ENCODE measurements around the gene WSCD2. TPM values are rescaled to one million over a fixed set of nuclear protein-coding genes. Genes with fewer than 3 reads are reported as not detected.

WSCD2 gene
- total RNA-seq, 1 donor from 2014 or later: not detected

DNA sequence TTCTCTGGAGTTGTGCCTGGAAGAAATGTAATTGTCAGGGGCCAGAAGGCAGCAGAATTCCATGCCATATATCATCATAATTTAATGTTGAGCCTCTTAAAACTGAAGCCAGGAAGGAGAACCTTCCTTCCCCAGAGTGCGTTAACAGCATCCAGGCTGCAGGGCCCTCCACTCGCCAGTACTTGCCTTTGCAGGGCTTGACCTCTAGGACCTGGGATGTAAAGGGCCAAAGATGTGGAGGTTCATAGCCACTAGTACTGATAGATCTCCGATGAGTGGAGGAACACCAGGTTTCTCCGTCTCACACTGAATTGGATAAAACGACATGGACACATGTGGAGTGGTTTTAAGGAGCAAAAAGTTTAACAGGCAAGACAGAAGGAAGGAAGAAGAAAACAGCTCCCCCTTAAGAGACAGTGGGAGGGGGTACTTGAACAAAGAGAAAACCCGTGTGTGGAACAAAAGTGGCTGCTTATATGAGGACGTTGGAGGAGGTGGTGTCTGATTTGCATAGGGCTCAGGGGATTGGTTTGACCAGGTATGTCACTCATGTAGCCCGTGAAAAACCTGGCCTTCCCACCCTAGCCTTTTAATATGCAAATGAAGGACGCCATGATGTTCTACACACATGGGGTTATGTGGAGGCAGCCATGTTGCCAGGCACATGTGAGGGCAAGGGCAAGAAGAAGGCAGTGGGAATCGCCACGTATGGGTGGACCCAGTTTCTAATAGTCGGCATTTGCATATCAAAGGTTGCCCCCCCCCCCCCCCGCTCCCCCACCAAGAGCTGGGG lies 38.8 kb upstream of the WSCD2 start:
- H3K27ac Mint-ChIP-seq: no peak overlapping the region
- H3K9me3 Mint-ChIP-seq (ENCODE audit: low read depth): peaks cover 13% of the 10 kb centered on the region
- DNase-seq (ENCODE audit: low spot score, unreplicated experiment): no peak
- peaks cover 20% of the 10 kb centered on the region for H3K27me3 Mint-ChIP-seq
- peaks cover 9% of the 10 kb centered on the region for H3K4me1 Mint-ChIP-seq (ENCODE audit: low read depth)
- H3K4me3 Mint-ChIP-seq (ENCODE audit: low read depth): no peak overlapping the region
- H3K36me3 Mint-ChIP-seq (ENCODE audit: insufficient read depth): no peaks in the 10 kb centered on the region
- TF ChIP-seq, protein P1, sequence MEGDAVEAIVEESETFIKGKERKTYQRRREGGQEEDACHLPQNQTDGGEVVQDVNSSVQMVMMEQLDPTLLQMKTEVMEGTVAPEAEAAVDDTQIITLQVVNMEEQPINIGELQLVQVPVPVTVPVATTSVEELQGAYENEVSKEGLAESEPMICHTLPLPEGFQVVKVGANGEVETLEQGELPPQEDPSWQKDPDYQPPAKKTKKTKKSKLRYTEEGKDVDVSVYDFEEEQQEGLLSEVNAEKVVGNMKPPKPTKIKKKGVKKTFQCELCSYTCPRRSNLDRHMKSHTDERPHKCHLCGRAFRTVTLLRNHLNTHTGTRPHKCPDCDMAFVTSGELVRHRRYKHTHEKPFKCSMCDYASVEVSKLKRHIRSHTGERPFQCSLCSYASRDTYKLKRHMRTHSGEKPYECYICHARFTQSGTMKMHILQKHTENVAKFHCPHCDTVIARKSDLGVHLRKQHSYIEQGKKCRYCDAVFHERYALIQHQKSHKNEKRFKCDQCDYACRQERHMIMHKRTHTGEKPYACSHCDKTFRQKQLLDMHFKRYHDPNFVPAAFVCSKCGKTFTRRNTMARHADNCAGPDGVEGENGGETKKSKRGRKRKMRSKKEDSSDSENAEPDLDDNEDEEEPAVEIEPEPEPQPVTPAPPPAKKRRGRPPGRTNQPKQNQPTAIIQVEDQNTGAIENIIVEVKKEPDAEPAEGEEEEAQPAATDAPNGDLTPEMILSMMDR (IDR thresholded peaks at IDR 0.05; ENCODE audit: unreplicated experiment): no peak

DNA sequence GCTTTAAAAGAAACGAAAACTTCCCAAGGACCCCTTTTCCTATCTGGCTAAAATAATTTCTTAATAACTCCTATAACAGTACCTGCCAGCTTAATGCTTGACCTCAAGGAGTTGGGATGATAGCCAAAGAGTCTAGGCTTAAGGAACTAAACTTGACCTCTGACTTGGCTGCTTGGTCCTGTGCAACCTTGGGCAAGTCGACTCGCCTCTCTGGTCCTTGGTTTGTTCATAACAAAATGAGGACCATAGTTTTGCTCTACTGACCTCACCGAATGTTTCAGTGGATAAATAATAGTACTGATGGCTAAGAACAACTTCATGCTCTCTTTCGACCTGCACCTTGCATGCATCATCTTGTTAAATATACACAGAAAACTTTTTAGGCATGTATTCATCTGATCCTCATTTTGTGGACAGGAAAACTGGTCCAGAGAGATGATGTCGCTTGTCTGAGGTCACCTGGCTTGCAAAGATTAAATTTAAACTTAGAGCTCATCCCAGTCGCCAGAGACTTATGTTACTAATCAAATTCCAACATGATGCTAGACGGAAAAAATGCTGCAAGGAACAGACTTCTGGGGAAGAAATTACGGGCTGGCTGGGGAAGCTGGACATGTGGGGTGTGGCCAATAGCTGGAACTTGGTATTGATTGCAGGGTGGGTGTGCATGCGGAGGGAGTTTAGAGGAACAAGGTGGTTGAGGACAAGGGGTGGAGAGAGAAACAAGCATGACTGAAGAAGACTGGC lies 38.0 kb upstream of the WSCD2 start:
- no peak overlapping the region for H3K27ac Mint-ChIP-seq

DNA sequence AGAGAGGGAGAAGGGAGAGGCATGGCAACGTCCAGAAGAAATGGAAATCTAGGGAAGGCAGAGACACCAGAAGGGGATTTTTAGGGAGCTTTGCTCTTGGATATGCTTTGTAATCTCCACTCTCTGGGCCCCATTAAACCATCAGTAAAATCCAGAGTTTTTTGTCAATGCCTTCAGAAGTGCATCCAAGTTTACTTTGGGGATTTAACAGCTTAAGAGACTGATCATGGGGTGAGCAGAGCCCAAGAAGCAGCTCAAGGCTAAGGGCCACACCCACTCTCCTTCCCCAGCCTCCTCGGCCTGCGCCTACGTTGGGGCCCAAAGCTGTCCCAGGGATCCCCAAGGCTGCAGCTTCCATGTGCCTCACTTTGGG lies 37.4 kb upstream of the WSCD2 start:
- DNase-seq (ENCODE audit: low spot score, unreplicated experiment): no peak
- H3K9me3 Mint-ChIP-seq (ENCODE audit: low read depth): peaks cover 13% of the 10 kb centered on the region
- TF ChIP-seq, protein P1 (IDR thresholded peaks at IDR 0.05; ENCODE audit: unreplicated experiment): no peak
- no peak overlapping the region for H3K4me3 Mint-ChIP-seq (ENCODE audit: low read depth)
- peaks cover 20% of the 10 kb centered on the region for H3K27me3 Mint-ChIP-seq
- H3K36me3 Mint-ChIP-seq (ENCODE audit: insufficient read depth): no peaks in the 10 kb centered on the region
- H3K27ac Mint-ChIP-seq: no peak overlapping the region
- H3K4me1 Mint-ChIP-seq (ENCODE audit: low read depth): peaks cover 9% of the 10 kb centered on the region

More for the DNA sequence above, 38.0 kb upstream of the WSCD2 start:
- Mint-ChIP-seq H3K4me1 (ENCODE audit: low read depth) (peaks cover 9% of the 10 kb centered on the region), H3K27me3 (peaks cover 20% of the 10 kb centered on the region), H3K9me3 (ENCODE audit: low read depth) (peaks cover 13% of the 10 kb centered on the region), H3K36me3 (ENCODE audit: insufficient read depth) (no peaks in the 10 kb centered on the region), H3K4me3 (ENCODE audit: low read depth) (no peak overlapping the region)
- no peak for DNase-seq (ENCODE audit: low spot score, unreplicated experiment)
- TF ChIP-seq, protein P1 (IDR thresholded peaks at IDR 0.05; ENCODE audit: unreplicated experiment): no peak

DNA sequence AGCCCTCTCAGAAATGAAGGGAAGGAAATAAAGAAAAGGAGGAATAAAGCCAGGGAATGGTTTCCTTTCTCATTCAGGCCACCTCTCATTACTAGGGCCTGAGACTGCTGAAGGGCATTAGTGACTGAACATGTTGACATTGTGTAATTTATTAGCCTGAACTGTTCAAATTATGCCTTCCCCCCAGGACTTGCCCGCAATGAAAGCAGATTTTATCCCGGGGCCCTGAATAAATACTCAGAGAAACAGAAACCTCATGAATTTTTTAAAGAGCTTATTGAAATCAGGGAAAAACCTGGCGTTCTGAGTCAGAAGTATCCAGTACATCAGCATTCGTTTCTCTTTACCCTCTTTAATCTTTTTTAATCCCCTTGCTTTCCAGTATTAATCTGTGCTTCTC lies 35.9 kb upstream of the WSCD2 start:
- H3K27me3 Mint-ChIP-seq: peaks cover 24% of the 10 kb centered on the region
- DNase-seq (ENCODE audit: low spot score, unreplicated experiment): no peak
- no peaks in the 10 kb centered on the region for H3K36me3 Mint-ChIP-seq (ENCODE audit: insufficient read depth)
- H3K27ac Mint-ChIP-seq: no peak overlapping the region
- peaks cover 1% of the 10 kb centered on the region for H3K9me3 Mint-ChIP-seq (ENCODE audit: low read depth)
- peaks cover 9% of the 10 kb centered on the region for H3K4me1 Mint-ChIP-seq (ENCODE audit: low read depth)
- TF ChIP-seq, protein P1 (IDR thresholded peaks at IDR 0.05; ENCODE audit: unreplicated experiment): no peak
- H3K4me3 Mint-ChIP-seq (ENCODE audit: low read depth): no peak overlapping the region

DNA sequence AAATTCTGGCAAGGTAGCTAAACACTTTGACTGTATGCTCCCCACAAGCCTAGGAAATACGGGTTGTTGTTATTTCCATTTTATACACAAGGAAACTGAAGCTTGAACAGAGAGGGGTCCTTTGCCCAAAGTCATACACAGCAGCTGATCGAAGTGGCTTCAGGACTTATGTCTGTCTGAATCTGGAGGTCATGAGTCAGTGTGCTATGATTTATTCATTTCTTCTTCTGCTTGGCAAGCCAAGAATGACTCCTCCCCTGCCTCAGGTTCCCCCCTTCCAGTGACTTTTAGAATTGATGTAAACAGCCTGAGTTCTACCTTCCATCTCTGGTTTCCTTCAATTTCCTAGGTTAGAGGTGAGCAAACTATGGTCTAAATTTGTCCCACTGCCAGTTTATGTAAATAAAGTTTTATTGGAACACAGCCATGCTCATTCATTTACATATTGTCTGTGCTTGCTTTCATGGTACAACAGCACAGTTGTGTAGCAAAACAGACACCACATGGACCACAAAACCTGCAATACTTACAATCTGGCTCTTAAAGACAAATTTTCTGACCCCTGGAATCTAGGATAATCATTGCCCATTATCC lies 34.9 kb upstream of the WSCD2 start:
- TF ChIP-seq, protein P1 (IDR thresholded peaks at IDR 0.05; ENCODE audit: unreplicated experiment): no peak
- no peak overlapping the region for H3K27ac Mint-ChIP-seq
- H3K4me3 Mint-ChIP-seq (ENCODE audit: low read depth): no peak overlapping the region
- no peaks in the 10 kb centered on the region for H3K36me3 Mint-ChIP-seq (ENCODE audit: insufficient read depth)
- peaks cover 29% of the 10 kb centered on the region for H3K27me3 Mint-ChIP-seq
- DNase-seq (ENCODE audit: low spot score, unreplicated experiment): no peak
- H3K4me1 Mint-ChIP-seq (ENCODE audit: low read depth): peaks cover 9% of the 10 kb centered on the region
- H3K9me3 Mint-ChIP-seq (ENCODE audit: low read depth): no peaks in the 10 kb centered on the region
